Ascending aorta (tissue), 2 donors: ENCODE measurements around the gene RFLNA. TPM values are rescaled to one million over a fixed set of nuclear protein-coding genes. Genes with fewer than 3 reads are reported as not detected.
A peak's percentile ranks its signal among the peaks of the same experiment; 100 is the strongest.

ENCODE experiments used
- DNase-seq, 2 donors: peaks; one replicate each; pipeline ENCODE4 v3.0.0-alpha.2; 2019; ENCODE audit warnings: low spot score in 2 of 2
- H3K27ac ChIP-seq, 2 donors: fragments of 200-600 bp; sonication (generic); one replicate each; pipeline ENCODE4 v1.5.1; 2016 to 2017; ENCODE audit warnings: mild to moderate bottlenecking in 1 of 2
- H3K27me3 ChIP-seq: fragments of 200-600 bp; sonication (generic); one replicate; pipeline ENCODE4 v1.5.1; 2017
- H3K36me3 ChIP-seq, 2 donors: fragments of 200-600 bp; sonication (generic); one replicate each; pipeline ENCODE4 v1.5.1; 2016
- H3K4me1 ChIP-seq, 2 donors: fragments of 200-600 bp; sonication (generic); one replicate each; pipeline ENCODE4 v1.5.1; 2016 to 2017; ENCODE audit warnings: mild to moderate bottlenecking in 1 of 2
- H3K4me3 ChIP-seq, 2 donors: fragments of 200-600 bp; sonication (generic); one replicate each; pipeline ENCODE4 v1.5.1; 2016 to 2017; ENCODE audit warnings: mild to moderate bottlenecking in 1 of 2
- H3K9me3 ChIP-seq, 2 donors: fragments of 200-600 bp; sonication (generic); one replicate each; pipeline ENCODE4 v1.5.1; 2016
- intact Hi-C: fragments of 100-400 bp; cut with DNase I; formaldehyde crosslinking; loops from one replicate; pipeline ENCODE4 v1.15.1; 2023
- total RNA-seq: library from RNA; depleted of rRNA; stranded (reverse); fragments of >200 nt; gene quantifications from one replicate; pipeline ENCODE4 v1.1.0, GENCODE V29; 2016
- TF ChIP-seq, protein P1 (sequence below), 3 experiments: fragments of 200-600 bp in 2 of 3; fragments of 450-650 bp in 1 of 3; sonication (generic) in 2 of 3; IDR thresholded peaks; one replicate each; pipeline ENCODE4 v1.5.1; 2016 to 2019; ENCODE audit warnings: antibody characterized with exemption in 3 of 3, mild to moderate bottlenecking in 1 of 3, moderate library complexity in 1 of 3

The RFLNA gene
- total RNA-seq, 1 donor from 2014 or later = not detected

GRCh38 chr12:124267205-124267778 is 27.6 kb upstream of the RFLNA start:
- TF ChIP-seq, protein P1, sequence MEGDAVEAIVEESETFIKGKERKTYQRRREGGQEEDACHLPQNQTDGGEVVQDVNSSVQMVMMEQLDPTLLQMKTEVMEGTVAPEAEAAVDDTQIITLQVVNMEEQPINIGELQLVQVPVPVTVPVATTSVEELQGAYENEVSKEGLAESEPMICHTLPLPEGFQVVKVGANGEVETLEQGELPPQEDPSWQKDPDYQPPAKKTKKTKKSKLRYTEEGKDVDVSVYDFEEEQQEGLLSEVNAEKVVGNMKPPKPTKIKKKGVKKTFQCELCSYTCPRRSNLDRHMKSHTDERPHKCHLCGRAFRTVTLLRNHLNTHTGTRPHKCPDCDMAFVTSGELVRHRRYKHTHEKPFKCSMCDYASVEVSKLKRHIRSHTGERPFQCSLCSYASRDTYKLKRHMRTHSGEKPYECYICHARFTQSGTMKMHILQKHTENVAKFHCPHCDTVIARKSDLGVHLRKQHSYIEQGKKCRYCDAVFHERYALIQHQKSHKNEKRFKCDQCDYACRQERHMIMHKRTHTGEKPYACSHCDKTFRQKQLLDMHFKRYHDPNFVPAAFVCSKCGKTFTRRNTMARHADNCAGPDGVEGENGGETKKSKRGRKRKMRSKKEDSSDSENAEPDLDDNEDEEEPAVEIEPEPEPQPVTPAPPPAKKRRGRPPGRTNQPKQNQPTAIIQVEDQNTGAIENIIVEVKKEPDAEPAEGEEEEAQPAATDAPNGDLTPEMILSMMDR (IDR thresholded peaks at IDR 0.05) = no peak
- no peaks in the 10 kb centered on the region for H3K27me3 ChIP-seq
- no peak overlapping the region for H3K27ac ChIP-seq
- intact Hi-C loops = no loop called here
- H3K4me3 ChIP-seq = no peak overlapping the region
- H3K4me1 ChIP-seq = no peaks in the 10 kb centered on the region
- no peaks in the 10 kb centered on the region for H3K36me3 ChIP-seq
- DNase-seq = no peak
- no peaks in the 10 kb centered on the region for H3K9me3 ChIP-seq

DNA sequence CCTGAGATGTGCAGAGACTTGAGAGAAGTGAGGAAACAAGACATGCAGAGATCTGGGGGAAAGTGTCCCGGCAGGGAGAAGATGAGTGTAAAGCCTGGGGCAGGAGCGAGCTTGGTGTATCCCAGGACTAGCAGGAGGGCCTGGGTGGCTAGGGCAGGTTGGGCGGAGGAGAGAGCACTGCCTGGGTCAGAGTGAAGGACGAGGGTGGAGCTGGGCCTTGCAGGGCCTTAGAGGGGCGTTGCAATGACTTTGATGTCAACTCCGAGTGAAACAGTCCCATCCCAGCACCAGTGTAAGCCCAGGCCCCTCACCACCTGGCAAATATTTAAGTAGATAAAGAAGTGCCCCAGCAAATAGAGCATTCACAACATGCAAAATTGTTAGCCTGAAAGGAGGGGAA is 24.2 kb upstream of the RFLNA start:
- Histone ChIP-seq H3K4me3 (no peak overlapping the region), H3K4me1 (no peaks in the 10 kb centered on the region), H3K36me3 (no peaks in the 10 kb centered on the region), H3K27me3 (no peaks in the 10 kb centered on the region), H3K9me3 (no peaks in the 10 kb centered on the region), H3K27ac (no peak overlapping the region)
- TF ChIP-seq, protein P1 (IDR thresholded peaks at IDR 0.05) = no peak
- intact Hi-C loops = no loop called here
- DNase-seq = no peak

DNA sequence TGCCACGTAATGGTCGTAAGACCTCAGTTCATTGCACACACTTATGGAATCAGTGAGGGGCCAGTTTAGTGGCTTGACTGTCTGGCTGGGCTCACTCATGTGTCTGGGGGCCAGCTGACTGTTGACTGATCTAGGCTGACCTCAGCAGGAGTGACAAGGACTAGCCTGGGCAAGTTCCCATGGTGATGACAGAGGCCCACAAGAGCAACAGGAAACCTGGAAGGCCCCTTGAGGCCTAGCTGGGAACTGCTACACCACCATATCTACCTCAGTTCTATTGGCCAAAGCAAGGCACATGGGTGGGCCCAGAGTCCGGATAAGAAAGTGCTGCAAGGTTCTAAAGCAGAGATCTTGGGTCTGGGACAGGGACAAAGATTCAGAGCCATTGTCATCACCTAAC is 21.3 kb upstream of the RFLNA start:
- DNase-seq = no peak
- Histone ChIP-seq H3K36me3 (no peaks in the 10 kb centered on the region), H3K27me3 (no peaks in the 10 kb centered on the region), H3K9me3 (no peaks in the 10 kb centered on the region), H3K4me1 (no peaks in the 10 kb centered on the region), H3K27ac (no peak overlapping the region), H3K4me3 (no peak overlapping the region)
- intact Hi-C loops = no loop called here
- TF ChIP-seq, protein P1 (IDR thresholded peaks at IDR 0.05) = peak in 1 of 3 experiments; percentile 5

DNA sequence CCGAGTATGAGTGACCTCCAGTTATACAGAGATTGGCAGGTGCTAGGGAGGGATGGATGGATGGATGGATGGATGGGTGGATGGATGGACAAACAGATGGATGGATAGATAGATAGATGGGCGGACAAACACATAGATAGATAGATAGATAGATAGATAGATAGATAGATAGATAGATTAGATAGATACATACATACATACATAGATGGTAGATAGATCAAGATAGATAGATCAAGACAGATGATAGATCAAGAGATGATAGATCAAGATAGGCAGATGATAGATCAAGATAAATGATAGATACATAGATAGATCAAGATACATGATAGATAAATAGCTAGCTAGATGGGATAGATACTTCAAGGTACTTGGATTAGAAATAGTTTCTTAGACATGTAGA is 18.6 kb upstream of the RFLNA start:
- Histone ChIP-seq H3K4me3 (no peak overlapping the region), H3K27me3 (no peaks in the 10 kb centered on the region), H3K27ac (no peak overlapping the region), H3K4me1 (peaks cover 0 to 3% of the 10 kb centered on the region in 2 donors), H3K36me3 (no peaks in the 10 kb centered on the region), H3K9me3 (no peaks in the 10 kb centered on the region)
- TF ChIP-seq, protein P1 (IDR thresholded peaks at IDR 0.05) = no peak
- intact Hi-C loops = no loop called here
- DNase-seq = no peak

DNA sequence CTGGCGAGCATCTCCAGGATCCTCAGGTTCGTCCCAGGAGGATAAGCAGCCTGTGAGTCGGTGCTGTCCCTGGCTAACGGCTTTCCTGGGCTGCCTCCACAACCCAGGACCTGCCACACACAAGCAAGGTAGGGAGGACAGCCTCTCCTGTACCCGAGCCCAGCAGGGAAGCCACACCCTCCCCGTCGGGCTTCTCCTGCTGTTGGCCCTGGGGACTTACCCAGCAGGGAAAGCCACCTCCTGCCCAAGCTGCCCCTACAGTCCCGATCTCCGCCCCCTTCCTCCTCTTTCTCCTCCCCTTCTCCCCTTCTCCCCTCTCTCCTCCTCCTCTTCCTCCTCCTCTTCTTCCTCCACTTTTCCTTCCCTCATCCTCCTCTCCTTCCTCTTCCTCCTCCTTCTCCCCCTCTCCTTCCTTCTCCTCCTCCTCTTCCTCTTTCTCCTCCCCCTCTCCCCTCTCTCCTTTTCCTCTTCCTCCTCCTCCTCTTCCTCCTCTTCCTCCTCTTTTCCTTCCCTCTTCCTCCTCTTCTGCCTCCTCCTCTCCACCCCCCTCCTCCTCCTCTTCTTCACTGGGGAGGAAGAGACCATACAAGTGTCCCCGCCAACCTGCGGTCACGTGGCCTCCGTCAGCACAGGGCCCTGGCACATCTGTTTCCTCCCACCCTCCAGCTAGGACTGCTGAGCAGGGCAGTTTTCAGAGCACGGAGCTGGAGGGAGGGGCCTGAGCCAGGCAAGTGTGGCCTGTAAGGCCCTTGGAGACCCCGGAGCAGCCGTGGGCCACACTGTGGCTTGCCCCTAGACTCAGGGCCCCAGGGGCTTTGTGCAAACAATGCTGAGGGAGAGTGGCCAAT is 17.3 kb upstream of the RFLNA start:
- DNase-seq = no peak
- Histone ChIP-seq H3K9me3 (no peaks in the 10 kb centered on the region), H3K36me3 (no peaks in the 10 kb centered on the region), H3K4me3 (no peak overlapping the region), H3K27me3 (no peaks in the 10 kb centered on the region), H3K4me1 (peaks cover 0 to 3% of the 10 kb centered on the region in 2 donors), H3K27ac (no peak overlapping the region)
- intact Hi-C loops = no loop called here
- TF ChIP-seq, protein P1 (IDR thresholded peaks at IDR 0.05) = no peak
